IMR-90 (cell line): ENCODE measurements around the gene RBFOX2. TPM values are rescaled to one million over a fixed set of nuclear protein-coding genes. Genes with fewer than 3 reads are reported as not detected.
A peak's percentile ranks its signal among the peaks of the same experiment; 100 is the strongest.

Experiments used
- ATAC-seq: fragments of 200-7000 bp; cut with Tn5 transposase; 2 replicates; pipeline ENCODE4 v1.9.1; 2020; ENCODE audit warnings: low read depth, mild to moderate bottlenecking, moderate library complexity
- BruUV-seq: library from RNA; stranded (reverse); fragments of 400-500 nt; replicated peaks from 2 replicates; lab custom pipeline; 2021; lab: Mats Ljungman, UMichigan
- CTCF ChIA-PET: fragments of 300-600 bp; formaldehyde crosslinking; extraction: SDS; loops from one replicate; lab custom pipeline; 2021; ENCODE audit warnings: antibody characterized with exemption; lab: Yijun Ruan, JAX
- POLR2A ChIA-PET: fragments of 300-600 bp; sonication (Branson Sonifier 250); formaldehyde crosslinking; loops from one replicate; lab custom pipeline; 2022; ENCODE audit warnings: antibody characterized with exemption; ENCODE audit not compliant: unreplicated experiment; lab: Charles Lee
- DNase-seq: peaks from one replicate; pipeline ENCODE4 v3.0.0; 2013
- H2AFZ ChIP-seq: replicated peaks from 2 replicates; pipeline ENCODE3; 2013; ENCODE audit warnings: low read length, mild to moderate bottlenecking; ENCODE audit not compliant: poor library complexity
- H2AK5ac ChIP-seq: 2 replicates; pipeline ENCODE4 v1.6.1; 2013; ENCODE audit warnings: low read depth, low read length, inconsistent platforms
- H2AK9ac ChIP-seq: replicated peaks from 2 replicates; pipeline ENCODE3; 2013; ENCODE audit warnings: mild to moderate bottlenecking, low read depth, low read length, moderate library complexity; ENCODE audit not compliant: poor library complexity
- H2BK120ac ChIP-seq: 2 replicates; pipeline ENCODE4 v1.6.1; 2013; ENCODE audit warnings: low read depth, low read length, inconsistent platforms
- H2BK15ac ChIP-seq: 3 replicates; pipeline ENCODE4 v1.6.1; 2013; ENCODE audit warnings: low read depth, low read length, inconsistent platforms
- H2BK20ac ChIP-seq: 2 replicates; pipeline ENCODE4 v1.6.1; 2013; ENCODE audit warnings: low read depth, mild to moderate bottlenecking, inconsistent platforms, low read length, moderate library complexity
- H2BK5ac ChIP-seq: 2 replicates; pipeline ENCODE4 v1.6.1; 2013; ENCODE audit warnings: mild to moderate bottlenecking, low read depth, low read length, inconsistent platforms; ENCODE audit not compliant: poor library complexity, severe bottlenecking
- H3K14ac ChIP-seq: replicated peaks from 2 replicates; pipeline ENCODE4 v1.6.1; 2013; ENCODE audit warnings: low read depth, low read length, inconsistent platforms
- H3K18ac ChIP-seq: 2 replicates; pipeline ENCODE4 v1.6.1; 2013; ENCODE audit warnings: low read depth, low read length, control low read depth
- H3K23ac ChIP-seq: 2 replicates; pipeline ENCODE4 v1.6.1; 2013; ENCODE audit warnings: low read depth, low read length, inconsistent platforms
- H3K27ac ChIP-seq: 2 replicates; pipeline ENCODE4 v1.5.1; 2013; ENCODE audit warnings: mild to moderate bottlenecking, control low read depth, low read length; ENCODE audit not compliant: insufficient read depth
- H3K27me3 ChIP-seq: 2 replicates; pipeline ENCODE4 v1.6.1; 2013; ENCODE audit warnings: low read length; ENCODE audit not compliant: control insufficient read depth, insufficient read depth
- H3K36me3 ChIP-seq: 2 replicates; pipeline ENCODE4 v1.6.1; 2013; ENCODE audit warnings: low read length, mixed read lengths; ENCODE audit not compliant: control insufficient read depth, insufficient read depth
- H3K4ac ChIP-seq: 2 replicates; pipeline ENCODE4 v1.6.1; 2013; ENCODE audit warnings: low read depth, low read length, inconsistent platforms
- H3K4me1 ChIP-seq: 2 replicates; pipeline ENCODE4 v1.6.1; 2013; ENCODE audit warnings: low read length, mixed read lengths; ENCODE audit not compliant: control insufficient read depth, insufficient read depth
- H3K4me2 ChIP-seq: 2 replicates; pipeline ENCODE4 v1.6.1; 2013; ENCODE audit warnings: low read depth, mild to moderate bottlenecking, control low read depth, low read length, moderate library complexity
- H3K4me3 ChIP-seq: 2 replicates; pipeline ENCODE4 v1.5.1; 2013; ENCODE audit warnings: low read depth, mild to moderate bottlenecking, control low read depth, low read length, moderate library complexity; ENCODE audit not compliant: insufficient read depth
- H3K56ac ChIP-seq: 2 replicates; pipeline ENCODE4 v1.6.1; 2013; ENCODE audit warnings: low read length, inconsistent platforms; ENCODE audit not compliant: insufficient read depth; ENCODE audit errors: extremely low read depth
- H3K79me1 ChIP-seq, 2 experiments: 2 replicates each; pipeline ENCODE4 v1.6.1; 2013; ENCODE audit warnings: low read length in 2 of 2, inconsistent platforms in 1 of 2, low read depth in 1 of 2
- H3K9ac ChIP-seq: 2 replicates; pipeline ENCODE4 v1.6.1; 2013; ENCODE audit warnings: low read depth, low read length, control low read depth
- H3K9me1 ChIP-seq: 2 replicates; pipeline ENCODE4 v1.6.1; 2013; ENCODE audit warnings: low read length, inconsistent platforms; ENCODE audit not compliant: insufficient read depth
- H3K9me3 ChIP-seq: 2 replicates; pipeline ENCODE4 v1.6.1; 2013; ENCODE audit warnings: low read length; ENCODE audit not compliant: control insufficient read depth, insufficient read depth
- H4K20me1 ChIP-seq: 2 replicates; pipeline ENCODE4 v1.6.1; 2013; ENCODE audit warnings: low read length, inconsistent platforms; ENCODE audit not compliant: insufficient read depth
- H4K5ac ChIP-seq: 2 replicates; pipeline ENCODE4 v1.6.1; 2013; ENCODE audit warnings: mild to moderate bottlenecking, low read depth, low read length, control low read depth
- H4K8ac ChIP-seq, 2 experiments: 2 replicates each; pipeline ENCODE4 v1.6.1; 2013; ENCODE audit warnings: low read depth in 2 of 2, low read length in 2 of 2, control low read depth in 1 of 2, inconsistent platforms in 1 of 2
- H4K91ac ChIP-seq: 2 replicates; pipeline ENCODE4 v1.6.1; 2013; ENCODE audit warnings: low read depth, low read length, inconsistent platforms; ENCODE audit not compliant: insufficient read depth
- BHLHE40 ChIP-seq: fragments of 150-350 bp; IDR thresholded peaks from 2 replicates; pipeline ENCODE4 v1.6.1; 2016; ENCODE audit warnings: mild to moderate bottlenecking, low read depth, low read length
- CEBPB ChIP-seq: IDR thresholded peaks from 2 replicates; pipeline ENCODE4 v1.6.1; 2012; ENCODE audit warnings: low read depth, low read length, improper control_type of control experiment
- CHD1 ChIP-seq: IDR thresholded peaks from 2 replicates; pipeline ENCODE4 v1.6.1; 2012; ENCODE audit warnings: low read depth, low read length, improper control_type of control experiment
- CTCF ChIP-seq: conservative IDR thresholded peaks from 2 replicates; pipeline ENCODE4 v1.5.1; 2012; ENCODE audit warnings: mild to moderate bottlenecking, low read depth, low read length, improper control_type of control experiment
- ELK1 ChIP-seq: fragments of 150-350 bp; IDR thresholded peaks from 2 replicates; pipeline ENCODE4 v1.6.1; 2016; ENCODE audit warnings: low read depth, mild to moderate bottlenecking, low read length, moderate library complexity, borderline replicate concordance
- FOS ChIP-seq: fragments of 150-350 bp; IDR thresholded peaks from 2 replicates; pipeline ENCODE4 v1.6.1; 2016; ENCODE audit warnings: low read depth, low read length
- MAFK ChIP-seq: IDR thresholded peaks from 2 replicates; pipeline ENCODE4 v1.6.1; 2012; ENCODE audit warnings: low read depth, low read length, improper control_type of control experiment
- MAZ ChIP-seq: IDR thresholded peaks from 2 replicates; pipeline ENCODE4 v1.6.1; 2012; ENCODE audit warnings: low read depth, mild to moderate bottlenecking, low read length, improper control_type of control experiment, moderate library complexity, borderline replicate concordance
- NFE2L2 ChIP-seq: fragments of 150-350 bp; IDR thresholded peaks from 2 replicates; pipeline ENCODE4 v1.6.1; 2016; ENCODE audit warnings: low read depth, mild to moderate bottlenecking, low read length
- POLR2A ChIP-seq: IDR thresholded peaks from 2 replicates; pipeline ENCODE4 v1.6.1; 2012; ENCODE audit warnings: mild to moderate bottlenecking, low read depth, low read length
- RFX5 ChIP-seq: IDR thresholded peaks from 2 replicates; pipeline ENCODE4 v1.8.0; 2012; ENCODE audit warnings: low read depth, mild to moderate bottlenecking, low read length, moderate library complexity
- WGBS, 2 experiments: methylation state at CpG; one replicate each; pipeline versions ENCODE4 v1.1.5 to v1.1.7; 2013; ENCODE audit warnings: missing lambda C conversion rate in 2 of 2; ENCODE audit not compliant: insufficient read length in 1 of 2; ENCODE audit errors: extremely low coverage in 2 of 2; 5-methylcytosine and 5-hydroxymethylcytosine counted together
- dilution Hi-C: fragments of 300-500 bp; cut with HindIII; formaldehyde crosslinking; loops from one replicate; pipeline ENCODE4 v1.14.3; 2018; ENCODE audit warnings: low sequenced_read_pairs; ENCODE audit not compliant: unreplicated experiment
- in situ Hi-C: fragments of 300-500 bp; cut with MboI; formaldehyde crosslinking; loops from 3 replicates; pipeline ENCODE4 v1.14.3; 2019; ENCODE audit warnings: low sequenced_read_pairs, inconsistent platforms, mixed read lengths
- intact Hi-C: fragments of 100-400 bp; cut with micrococcal nuclease; formaldehyde crosslinking; loops from 2 replicates; pipeline ENCODE4 v1.10.0; 2022
- polyA plus RNA-seq, 3 experiments: library from polyadenylated mRNA; depleted of rRNA; stranded (reverse); fragments of >200 nt; gene quantifications; 2 replicates each; pipeline ENCODE4 v1.2.3, GENCODE V29; 2012; ENCODE audit warnings: low replicate concordance in 1 of 3
- total RNA-seq: library from RNA; depleted of rRNA; stranded (reverse); fragments of >200 nt; gene quantifications from 2 replicates; pipeline ENCODE4 v1.2.3, GENCODE V29; 2012

Gene RBFOX2
- total and polyA plus RNA-seq, 2 of the 4 experiments (the other 2 are of a cell fraction) = 146 to 178 TPM

- Histone ChIP-seq H3K4me2 (peak overlapping the region; percentile 52; the same call in 1 of the 2 replicates), H3K27ac (no peak overlapping the region)
- ATAC-seq = peak; percentile 57; the same call in 1 of the 2 replicates
Measured at GRCh38 chr22:35866651-35867050, 162.0 kb downstream of the RBFOX2 start.

More at GRCh38 chr22:35866651-35867050, 162.0 kb downstream of the RBFOX2 start:
- DNase-seq = no peak
- Histone ChIP-seq H3K27me3 (no peaks in the 10 kb centered on the region), H3K9ac (no peak overlapping the region), H3K4me3 (no peak overlapping the region), H2BK20ac (no peak overlapping the region), H2BK5ac (no peak overlapping the region), H2AFZ (no peak overlapping the region), H3K79me1 (peaks cover 52 to 70% of the 10 kb centered on the region in 2 experiments), H3K9me3 (no peaks in the 10 kb centered on the region), H3K9me1 (peaks cover 8% of the 10 kb centered on the region), H3K36me3 (no peaks in the 10 kb centered on the region), H4K91ac (no peak overlapping the region), H2AK9ac (no peak overlapping the region), H4K20me1 (peaks cover 35% of the 10 kb centered on the region; the same call in 1 of the 2 replicates), H3K56ac (no peak overlapping the region), H3K14ac (no peak overlapping the region), H4K5ac (no peak overlapping the region), H2BK15ac (no peak overlapping the region), H3K23ac (no peak overlapping the region), H2AK5ac (no peak overlapping the region), H3K4ac (no peak overlapping the region), H3K4me1 (peaks cover 4% of the 10 kb centered on the region), H2BK120ac (no peak overlapping the region), H3K18ac (no peak overlapping the region), H4K8ac (no peak overlapping the region)
- intact Hi-C loops = no loop called here
- in situ Hi-C loops = no loop called here
- POLR2A ChIA-PET = no interaction called here
- dilution Hi-C loops = no loop called here
- BruUV-seq = no TSS peak
- CTCF ChIA-PET = no interaction called here
- no CpG with 5 or more reads among the region's 3 CpGs for WGBS, 2 experiments
- no peak for TF ChIP-seq MAFK
- no peak for TF ChIP-seq MAZ
- no peak for TF ChIP-seq ELK1
- TF ChIP-seq CEBPB = no peak
- TF ChIP-seq NFE2L2 = no peak
- no peak for TF ChIP-seq POLR2A
- no peak for TF ChIP-seq BHLHE40
- no peak for TF ChIP-seq RFX5
- no peak for TF ChIP-seq CHD1
- TF ChIP-seq FOS = no peak
- TF ChIP-seq CTCF = no peak
